Measurements from ENCODE around the gene FRMPD1.

FRMPD1 gene

GRCh38 chr9:37625036-37625757 lies 25.6 kb upstream of the FRMPD1 start:
- Histone ChIP-seq H2AFZ (ENCODE audit: low read depth) (no peak overlapping the region), H3K27me3 (ENCODE audit: insufficient read depth, low read depth) (no peaks in the 10 kb centered on the region), H3K4me3 (IDR thresholded peaks at IDR 0.05; ENCODE audit: insufficient read depth, low read depth, low read length) (no peak overlapping the region), H3K4me2 (no peak overlapping the region), H3K36me3 (ENCODE audit: insufficient read depth) (no peaks in the 10 kb centered on the region), H3K27ac (no peak overlapping the region), H3K79me2 (ENCODE audit: insufficient read depth, low read depth) (no peaks in the 10 kb centered on the region), H3K9ac (no peak overlapping the region), H4K20me1 (ENCODE audit: insufficient read depth) (no peaks in the 10 kb centered on the region), H3K4me1 (ENCODE audit: low read depth, poor library complexity, severe bottlenecking) (no peaks in the 10 kb centered on the region)
- no peak for TF ChIP-seq CTCF (conservative IDR thresholded peaks at IDR 0.05; ENCODE audit: low read depth, low read length)

- H3K27me3 ChIP-seq (ENCODE audit: insufficient read depth, low read depth), result no peaks in the 10 kb centered on the region
- H3K4me3 ChIP-seq (IDR thresholded peaks at IDR 0.05; ENCODE audit: insufficient read depth, low read depth, low read length), result no peak overlapping the region
- no peaks in the 10 kb centered on the region for H3K4me1 ChIP-seq (ENCODE audit: low read depth, poor library complexity, severe bottlenecking)
- H3K79me2 ChIP-seq (ENCODE audit: insufficient read depth, low read depth), result no peaks in the 10 kb centered on the region
- H3K27ac ChIP-seq, result no peak overlapping the region
- no peak overlapping the region for H3K4me2 ChIP-seq
- no peak for TF ChIP-seq CTCF (conservative IDR thresholded peaks at IDR 0.05; ENCODE audit: low read depth, low read length)
- H2AFZ ChIP-seq (ENCODE audit: low read depth), result no peak overlapping the region
- H3K9ac ChIP-seq, result no peak overlapping the region
- H4K20me1 ChIP-seq (ENCODE audit: insufficient read depth), result no peaks in the 10 kb centered on the region
- no peaks in the 10 kb centered on the region for H3K36me3 ChIP-seq (ENCODE audit: insufficient read depth)
Measured at GRCh38 chr9:37625758-37626147, 25.0 kb upstream of the FRMPD1 start.

GRCh38 chr9:37626708-37627292 lies 24.0 kb upstream of the FRMPD1 start:
- no peaks in the 10 kb centered on the region for H4K20me1 ChIP-seq (ENCODE audit: insufficient read depth)
- H3K79me2 ChIP-seq (ENCODE audit: insufficient read depth, low read depth), result no peaks in the 10 kb centered on the region
- no peak overlapping the region for H3K27ac ChIP-seq
- no peak overlapping the region for H2AFZ ChIP-seq (ENCODE audit: low read depth)
- H3K4me1 ChIP-seq (ENCODE audit: low read depth, poor library complexity, severe bottlenecking), result no peaks in the 10 kb centered on the region
- no peak overlapping the region for H3K9ac ChIP-seq
- no peaks in the 10 kb centered on the region for H3K36me3 ChIP-seq (ENCODE audit: insufficient read depth)
- no peak overlapping the region for H3K4me2 ChIP-seq
- H3K27me3 ChIP-seq (ENCODE audit: insufficient read depth, low read depth), result no peaks in the 10 kb centered on the region
- TF ChIP-seq CTCF (conservative IDR thresholded peaks at IDR 0.05; ENCODE audit: low read depth, low read length), result no peak
- H3K4me3 ChIP-seq (IDR thresholded peaks at IDR 0.05; ENCODE audit: insufficient read depth, low read depth, low read length), result no peak overlapping the region

- H3K4me2 ChIP-seq, result no peak overlapping the region
- no peaks in the 10 kb centered on the region for H3K27me3 ChIP-seq (ENCODE audit: insufficient read depth, low read depth)
- no peak for TF ChIP-seq CTCF (conservative IDR thresholded peaks at IDR 0.05; ENCODE audit: low read depth, low read length)
- H3K9ac ChIP-seq, result no peak overlapping the region
- H3K79me2 ChIP-seq (ENCODE audit: insufficient read depth, low read depth), result no peaks in the 10 kb centered on the region
- H4K20me1 ChIP-seq (ENCODE audit: insufficient read depth), result no peaks in the 10 kb centered on the region
- no peak overlapping the region for H3K4me3 ChIP-seq (IDR thresholded peaks at IDR 0.05; ENCODE audit: insufficient read depth, low read depth, low read length)
- no peaks in the 10 kb centered on the region for H3K4me1 ChIP-seq (ENCODE audit: low read depth, poor library complexity, severe bottlenecking)
- H2AFZ ChIP-seq (ENCODE audit: low read depth), result no peak overlapping the region
- no peak overlapping the region for H3K27ac ChIP-seq
- no peaks in the 10 kb centered on the region for H3K36me3 ChIP-seq (ENCODE audit: insufficient read depth)
Measured at GRCh38 chr9:37632479-37632878, 18.3 kb upstream of the FRMPD1 start.

Data from KMS-11 (cell line).